Superior temporal gyrus (tissue), 1 donor: ENCODE measurements around the gene COPS4.
"Not testable (repeated sequence)": the region's sequence is repeated elsewhere in the genome, so short reads cannot be mapped to it uniquely, and the experiment has no call there.

ENCODE experiments used
- DNase-seq: peaks from one replicate; pipeline ENCODE4 v3.0.0-alpha.2; 2016; ENCODE audit errors: extremely low spot score

COPS4 gene

GRCh38 chr4:83034630-83035494 is at the start of gene COPS4:
Gene COPS4, plus strand, starts transcription at chr4:83035183. Its CDS starts 42 bp downstream, at chr4:83035225.
- peak; percentile 100 for DNase-seq

- not testable (repeated sequence) for DNase-seq
Observed at GRCh38 chr4:82987519-82987918, 47.5 kb upstream of the COPS4 start.

- DNase-seq = no peak
Observed at GRCh38 chr4:82988323-82988832, 46.6 kb upstream of the COPS4 start.

- DNase-seq = no peak
Observed at GRCh38 chr4:82989575-82990429, 45.2 kb upstream of the COPS4 start.

GRCh38 chr4:82994834-82995233 is 40.1 kb upstream of the COPS4 start:
- DNase-seq = no peak

DNA sequence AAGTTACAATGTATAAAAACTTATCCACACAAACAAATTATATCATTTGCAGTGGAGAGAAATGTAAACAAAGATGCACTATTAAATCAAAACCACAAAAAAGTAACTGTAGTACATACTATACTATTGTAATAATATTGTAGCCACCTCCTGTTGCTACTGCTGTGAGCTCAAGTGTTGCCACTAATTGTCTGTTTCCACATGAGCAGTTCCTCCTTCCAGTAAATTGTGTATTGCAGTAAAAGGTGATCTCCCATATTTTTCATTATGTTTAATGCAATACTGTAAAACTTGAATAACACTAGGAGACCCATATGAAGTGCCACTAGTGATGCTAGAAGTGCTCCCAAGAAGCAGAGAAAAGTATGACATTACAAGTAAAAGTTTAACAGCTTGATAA is 36.1 kb upstream of the COPS4 start:
- DNase-seq = no peak

DNA sequence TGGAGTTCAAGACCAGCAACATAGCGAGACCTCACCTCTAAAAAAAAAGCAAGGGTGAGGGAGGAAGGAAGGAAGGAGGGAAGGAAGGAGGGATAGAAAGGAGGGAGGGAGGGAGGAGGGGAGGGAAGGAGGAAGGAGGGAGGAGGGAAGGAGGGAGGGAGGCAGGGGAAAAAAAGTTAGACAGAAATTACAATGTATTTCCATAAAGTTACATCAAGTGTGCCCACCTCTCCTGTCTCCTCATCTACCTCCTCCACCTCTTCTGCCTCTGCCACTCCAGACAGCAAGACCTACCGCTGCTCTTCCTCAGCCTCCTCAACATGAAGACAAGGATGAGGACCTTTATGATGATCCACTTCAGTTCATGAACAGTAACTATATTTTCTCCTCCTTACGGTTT is 32.7 kb upstream of the COPS4 start:
- no peak for DNase-seq

DNA sequence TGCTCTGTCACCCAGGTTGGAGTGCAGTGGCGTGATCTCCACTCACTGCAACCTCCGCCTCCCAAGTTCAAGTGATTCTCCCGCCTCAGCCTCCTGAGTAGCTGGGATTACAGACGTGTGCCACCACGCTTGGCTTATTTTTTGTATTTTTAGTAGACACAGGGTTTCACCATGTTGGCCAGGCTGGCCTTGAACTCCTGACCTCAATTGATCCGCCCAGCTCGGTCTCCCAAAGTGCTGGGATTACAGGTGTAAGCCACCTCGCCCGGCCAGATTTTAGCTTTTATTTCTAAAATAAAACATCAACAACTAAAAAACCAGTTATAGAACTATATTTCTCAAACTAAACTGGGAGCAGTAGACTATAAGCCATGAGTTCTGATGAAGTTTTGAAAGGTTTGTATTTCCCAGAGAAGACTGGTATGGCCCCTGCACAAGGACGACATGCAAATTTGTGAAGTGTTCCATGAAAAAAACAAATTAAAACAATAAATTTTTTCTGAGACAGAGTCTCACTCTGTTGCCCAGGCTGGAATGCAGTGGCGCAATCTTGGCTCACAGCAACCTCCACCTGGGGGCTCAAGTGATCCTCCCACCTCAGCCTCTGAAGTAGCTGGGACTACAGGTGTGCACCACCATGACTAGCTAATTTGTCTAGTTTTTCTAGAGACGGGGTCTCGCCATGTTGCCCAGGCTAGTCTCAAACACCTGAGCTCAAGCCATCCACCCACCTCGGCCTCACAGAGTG is 31.8 kb upstream of the COPS4 start:
- not testable (repeated sequence) for DNase-seq

DNA sequence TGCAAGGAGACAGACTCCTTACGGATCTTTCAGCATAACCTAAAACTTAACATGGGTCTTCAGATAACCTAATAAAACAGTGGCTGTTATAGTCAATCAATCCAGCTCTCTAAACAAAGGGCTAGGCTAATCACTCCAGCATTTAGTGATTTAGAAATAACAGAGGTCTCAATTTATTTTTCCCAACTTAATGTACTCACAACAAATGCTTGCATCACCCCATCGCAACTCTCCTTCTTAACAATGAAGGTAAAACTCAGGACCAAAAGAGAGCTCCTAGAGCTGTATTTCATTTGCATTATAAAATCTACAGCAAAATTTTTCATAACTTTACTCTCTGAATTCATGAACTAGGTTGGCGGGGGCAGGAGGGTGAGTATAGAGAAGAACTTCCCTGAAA is 25.5 kb upstream of the COPS4 start:
- no peak for DNase-seq

DNA sequence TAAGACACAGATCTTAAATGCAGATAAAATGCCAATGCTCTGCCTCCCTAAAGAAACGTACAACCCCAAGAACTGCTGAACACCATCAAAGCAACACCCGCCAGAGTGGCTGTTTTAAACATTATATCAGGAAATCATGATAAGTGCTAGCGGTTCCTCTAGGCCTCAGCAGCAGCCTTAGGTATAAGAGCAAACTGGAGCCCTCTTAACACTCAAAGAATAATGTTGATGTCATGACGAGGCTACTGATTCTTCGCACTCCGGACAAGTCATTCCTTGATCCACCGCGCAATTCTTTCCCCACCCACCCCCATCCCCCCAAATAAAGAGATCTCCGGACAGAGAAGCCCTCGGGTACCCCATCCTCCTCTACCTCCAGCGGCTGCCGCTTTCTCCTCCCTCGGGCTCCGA is 24.9 kb upstream of the COPS4 start:
- DNase-seq = peak; percentile 48

DNA sequence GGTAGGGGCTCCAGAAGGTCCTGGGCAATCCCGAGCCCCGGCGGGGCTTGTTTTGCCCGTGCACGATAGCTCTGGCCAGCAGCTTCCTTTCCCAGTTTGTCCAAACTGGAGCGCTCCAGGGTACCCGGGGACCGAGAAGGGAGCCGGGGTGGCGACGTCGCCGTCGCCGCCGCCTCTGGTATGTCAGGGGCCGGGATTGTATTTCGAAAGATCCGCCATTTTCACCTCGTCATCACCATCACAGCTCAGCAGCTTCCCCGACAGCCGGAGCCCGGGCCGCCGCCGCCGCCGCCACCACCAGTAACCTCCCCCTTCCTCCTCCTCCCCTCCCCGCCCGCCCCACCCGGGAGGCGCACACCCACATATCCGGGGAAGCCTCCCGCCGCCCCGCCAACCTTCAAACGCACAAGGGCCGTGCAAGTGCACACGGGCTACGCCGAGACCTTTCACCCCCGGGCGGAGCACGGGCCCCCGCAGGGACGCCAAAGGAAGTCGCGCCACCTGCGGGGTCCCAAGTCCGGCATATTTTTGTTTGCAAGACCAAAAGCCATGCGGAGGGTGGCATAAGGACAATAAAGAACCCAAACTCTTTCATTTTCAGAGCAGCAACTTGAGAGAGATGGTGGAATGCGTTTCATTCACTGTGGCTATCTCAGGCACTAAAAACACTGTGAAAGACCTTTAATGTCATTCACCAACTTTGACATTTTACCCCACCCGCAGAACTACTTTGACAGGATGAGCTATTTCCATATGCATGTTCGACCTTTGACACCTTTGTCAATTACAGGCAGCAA is 24.3 kb upstream of the COPS4 start, which contains the start of gene LIN54:
Gene LIN54 (minus strand): TSS at position 302 of the 797 bp plus-strand sequence. CDS start 25,979 bp downstream, outside the sequence.
- peak; percentile 44 for DNase-seq

DNA sequence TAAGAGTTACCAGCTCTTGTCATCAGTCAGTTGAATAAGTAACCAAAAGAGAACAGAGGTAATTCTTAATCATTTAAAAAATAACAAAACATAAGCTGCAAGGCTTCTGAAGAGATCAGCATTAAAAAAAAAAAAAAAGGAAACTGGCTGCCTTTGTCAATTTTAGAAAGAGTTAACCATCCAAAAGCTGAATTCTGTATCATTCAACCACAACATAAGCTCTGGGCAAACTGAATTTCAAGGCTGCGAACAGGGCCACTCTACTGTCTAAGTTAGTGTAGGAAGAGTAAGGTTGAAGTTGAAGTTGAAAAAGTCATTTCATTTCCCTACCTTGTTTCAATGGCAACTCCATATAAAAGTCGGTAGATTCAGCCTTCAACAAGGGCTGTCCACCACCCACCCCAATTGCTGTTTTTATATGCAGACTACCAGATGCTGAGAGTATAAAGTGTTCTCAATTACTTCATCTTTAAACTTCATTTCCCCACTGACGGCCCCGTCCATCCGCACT is 23.2 kb upstream of the COPS4 start:
- DNase-seq = peak; percentile 64

- DNase-seq = no peak
Observed at GRCh38 chr4:83012200-83012686, 22.7 kb upstream of the COPS4 start.

- peak; percentile 99 for DNase-seq
Observed at GRCh38 chr4:83012687-83013419, 22.1 kb upstream of the COPS4 start.

DNA sequence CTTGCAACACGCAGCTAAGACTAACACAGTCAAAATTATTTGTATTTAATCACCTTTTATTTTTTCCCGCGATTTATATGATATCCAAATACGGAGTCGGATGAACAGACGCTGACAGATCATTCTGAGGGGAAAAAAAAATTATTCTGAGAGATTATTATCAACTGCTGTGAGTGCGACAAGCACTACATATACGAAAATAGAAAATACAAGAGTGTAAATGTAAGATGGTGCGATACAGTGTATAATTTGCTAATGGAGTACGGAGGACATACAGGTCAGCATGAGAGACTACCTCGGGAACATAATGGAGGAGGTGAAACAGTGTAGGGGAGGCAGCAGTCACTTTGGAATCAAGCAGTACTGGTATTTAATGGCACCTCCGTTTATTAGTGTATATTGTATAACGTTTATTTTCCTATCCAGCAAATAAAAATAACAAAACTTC is 21.5 kb upstream of the COPS4 start:
- no peak for DNase-seq

- DNase-seq = no peak
Observed at GRCh38 chr4:83013902-83014301, 21.1 kb upstream of the COPS4 start.

- no peak for DNase-seq
Observed at GRCh38 chr4:83019794-83020494, 15.0 kb upstream of the COPS4 start.

DNA sequence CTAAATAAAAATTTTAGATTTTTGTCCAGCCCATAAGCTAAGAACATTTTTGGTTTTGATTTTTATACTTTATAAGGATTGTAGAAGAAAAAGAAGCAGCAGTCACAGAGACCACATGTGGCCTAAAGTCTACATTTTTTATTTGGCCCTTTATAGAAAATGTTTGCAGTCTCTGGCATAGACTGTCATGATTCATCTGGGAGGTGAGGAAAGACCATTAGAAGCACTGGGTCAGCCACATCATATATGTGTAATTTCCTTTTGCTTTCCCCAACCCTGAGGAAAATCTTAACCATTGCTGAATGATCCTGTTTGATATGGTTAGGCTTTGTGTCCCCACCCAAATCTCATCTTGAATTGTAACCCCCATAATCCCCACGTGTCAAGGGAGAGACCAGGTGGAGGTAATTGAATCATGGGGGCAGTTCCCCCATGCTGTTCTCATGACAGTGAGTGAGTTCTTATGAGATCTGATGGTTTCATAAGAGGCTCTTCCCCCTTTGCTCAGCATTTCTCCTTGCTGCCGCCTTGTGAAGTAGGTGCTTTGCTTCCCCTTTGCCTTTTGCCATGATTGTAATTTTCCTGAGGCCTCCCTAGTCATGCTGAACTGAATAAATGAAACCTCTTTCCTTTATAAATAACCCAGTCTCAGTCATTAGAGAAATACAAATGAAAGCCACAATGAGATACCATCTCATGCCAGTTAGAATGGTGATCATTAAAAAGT is 12.1 kb upstream of the COPS4 start:
- no peak for DNase-seq
